Daoy (cell line): ENCODE measurements around the gene ARHGAP32. TPM values are rescaled to one million over a fixed set of nuclear protein-coding genes. Genes with fewer than 3 reads are reported as not detected.
"Not testable (repeated sequence)": the region's sequence is repeated elsewhere in the genome, so short reads cannot be mapped to it uniquely, and the experiment has no call there.

Source experiments
- DNase-seq: peaks from one replicate; pipeline ENCODE4 v3.0.0-alpha.2; 2015; ENCODE audit warnings: low read depth
- total RNA-seq: library from RNA; depleted of rRNA; stranded (reverse); fragments of >200 nt; shearing (Covaris generic); gene quantifications from 2 replicates; pipeline ENCODE4 v1.2.3, GENCODE V29; 2014

ARHGAP32 gene
- total RNA-seq, 1 experiment from 2014 or later: 5.9 TPM

- DNase-seq: no peak
These were observed 158.1 kb downstream of the ARHGAP32 start for GRCh38 chr11:129034001-129034400.

DNA sequence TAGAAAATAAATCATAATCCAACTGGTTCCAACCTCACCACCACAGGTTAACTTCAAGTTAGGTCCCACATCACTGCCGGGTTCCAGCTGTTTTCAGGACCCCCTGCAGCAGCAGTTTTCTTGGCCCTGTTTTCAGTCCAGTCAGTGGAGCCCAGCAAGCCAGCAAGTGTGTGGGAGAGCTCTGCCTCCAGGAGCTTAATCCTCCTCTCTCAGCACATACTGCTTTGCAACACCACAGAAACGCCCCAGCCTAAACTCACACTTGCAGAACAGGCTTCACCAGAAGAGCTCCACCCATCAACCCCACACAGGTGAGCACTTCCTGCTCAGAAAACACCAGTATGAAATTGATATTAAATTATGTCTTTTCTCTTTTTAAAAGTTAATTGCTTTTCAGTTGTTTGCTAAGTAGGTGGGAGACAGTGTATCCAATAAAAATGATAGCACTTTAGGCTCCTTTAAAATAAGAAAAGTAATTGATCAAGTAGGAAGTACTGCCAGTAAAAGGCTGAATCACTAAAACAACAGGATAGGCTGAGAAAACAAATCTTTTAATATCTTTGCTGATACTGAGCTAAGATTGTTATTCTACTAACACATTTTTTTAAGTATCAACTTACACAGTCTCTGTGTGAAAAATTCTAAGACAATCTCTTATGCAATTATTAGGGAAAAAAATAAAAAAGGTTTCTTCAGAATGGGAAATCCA lies 168.0 kb downstream of the ARHGAP32 start:
- peak; percentile 2 for DNase-seq

DNA sequence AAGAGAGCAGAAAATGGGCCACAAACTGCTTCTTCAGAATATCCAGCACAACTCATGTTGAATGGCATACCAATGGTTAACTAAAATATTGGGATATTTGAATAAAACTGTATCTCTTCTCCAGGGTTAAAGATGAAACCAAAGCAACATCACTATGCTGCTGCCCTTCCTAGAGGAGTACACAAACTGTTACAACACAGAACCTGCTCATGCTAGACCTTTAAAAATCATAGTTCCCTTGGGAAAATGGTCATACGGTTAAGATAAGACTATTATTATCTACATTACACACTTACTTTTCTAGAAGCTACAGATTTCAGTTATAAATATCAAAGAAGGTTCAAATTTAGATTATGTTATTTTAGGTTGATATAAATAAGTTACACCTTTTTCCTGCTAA lies 170.8 kb downstream of the ARHGAP32 start:
- DNase-seq: no peak

DNA sequence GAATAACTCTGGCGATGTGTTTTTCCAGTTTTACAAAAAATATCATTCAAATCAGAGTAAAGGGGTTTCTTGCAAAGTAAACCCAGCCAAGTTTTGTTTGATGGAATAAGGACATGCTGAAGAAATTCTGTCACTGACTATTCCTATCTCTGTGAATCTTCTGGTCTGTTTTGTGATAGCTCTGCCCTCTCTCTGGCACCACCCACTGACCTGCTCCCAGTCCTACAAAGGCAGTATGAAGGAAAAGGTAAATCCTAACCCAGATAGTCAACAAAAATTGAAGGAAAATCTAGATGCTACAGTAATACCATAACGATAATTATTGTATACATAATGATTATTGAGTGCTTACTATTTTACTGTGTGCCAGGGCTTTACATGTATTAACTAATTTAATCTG lies 173.1 kb downstream of the ARHGAP32 start:
- DNase-seq: no peak

- no peak for DNase-seq
These were observed 174.0 kb downstream of the ARHGAP32 start for GRCh38 chr11:129018126-129018525.

GRCh38 chr11:129013737-129014475 lies 178.2 kb downstream of the ARHGAP32 start:
- no peak for DNase-seq

- DNase-seq: no peak
These were observed 179.2 kb downstream of the ARHGAP32 start for GRCh38 chr11:129012880-129013279.

DNA sequence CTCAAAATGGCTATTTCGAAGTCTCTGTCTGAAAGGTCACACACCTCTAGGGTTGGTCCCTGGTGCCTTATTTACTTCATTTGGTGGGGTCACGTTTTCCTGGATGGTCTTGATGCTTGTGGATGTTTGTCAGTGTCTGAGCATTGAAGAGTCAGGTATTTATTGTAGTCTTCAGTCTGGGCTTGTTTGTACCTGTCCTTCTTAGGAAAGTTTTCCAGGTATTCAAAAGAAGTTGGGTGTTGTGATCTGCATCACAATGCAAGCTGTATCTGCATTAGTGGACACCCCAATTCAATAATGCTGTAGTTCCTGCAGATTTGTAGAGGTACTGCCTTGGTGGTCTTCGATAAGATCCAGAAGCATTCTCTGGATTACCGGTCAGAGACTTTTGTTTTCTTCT lies 186.0 kb downstream of the ARHGAP32 start:
- DNase-seq: no peak

- DNase-seq: not testable (repeated sequence)
These were observed 193.0 kb downstream of the ARHGAP32 start for GRCh38 chr11:128999165-128999564.

DNA sequence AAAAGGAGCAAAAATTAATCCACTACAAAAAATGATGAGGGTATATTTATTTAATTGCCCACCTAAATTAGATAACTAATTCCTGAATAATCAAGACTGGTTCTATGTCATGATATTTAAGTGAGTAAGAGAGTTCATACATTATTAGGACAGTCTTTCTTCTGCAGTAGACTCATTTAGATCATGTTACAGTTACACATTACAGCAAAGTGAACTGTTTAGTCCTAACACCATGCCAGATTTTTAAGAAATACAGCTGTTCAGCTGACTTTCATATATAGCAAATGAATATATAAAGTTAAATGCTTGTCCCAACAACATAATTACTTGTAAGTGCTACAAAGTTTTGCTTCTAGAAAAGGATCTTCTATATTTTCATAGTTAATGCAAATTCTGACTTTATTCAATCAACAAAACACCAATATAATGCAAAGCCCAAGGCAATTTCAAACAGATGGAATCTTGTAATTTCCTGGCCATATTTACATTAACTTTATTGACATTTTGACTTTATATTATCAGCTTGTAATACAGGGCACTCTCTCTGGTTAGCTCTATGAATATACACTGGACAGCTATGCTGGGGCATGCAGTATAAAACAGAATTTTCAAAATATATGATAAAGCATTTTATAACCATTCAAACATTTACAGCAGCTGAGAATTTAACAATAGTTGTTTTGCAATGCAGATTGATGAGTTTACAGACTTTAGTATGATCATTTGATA lies 203.7 kb downstream of the ARHGAP32 start:
- DNase-seq: no peak

GRCh38 chr11:128985880-128986279 lies 206.2 kb downstream of the ARHGAP32 start:
- DNase-seq: no peak

- no peak for DNase-seq
These were observed 209.1 kb downstream of the ARHGAP32 start for GRCh38 chr11:128983023-128983422.

DNA sequence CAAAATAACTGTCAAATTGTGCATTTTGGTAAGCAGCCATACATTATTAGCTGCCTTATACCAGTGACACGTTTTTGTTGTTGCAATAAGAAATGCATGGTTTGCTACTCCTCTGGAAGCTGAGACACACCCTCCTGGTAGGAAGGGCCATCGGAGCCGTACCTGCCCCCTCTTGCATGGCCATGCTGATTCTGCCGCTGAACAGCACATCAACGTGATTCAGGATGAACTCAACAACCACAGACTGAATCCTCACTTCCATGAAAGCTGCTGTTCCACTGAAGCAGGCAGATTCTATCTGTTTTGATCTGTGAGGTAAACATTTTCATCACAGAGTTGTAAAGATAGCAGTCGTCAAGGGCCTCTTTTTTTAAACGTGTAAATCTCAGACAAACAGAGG lies 210.9 kb downstream of the ARHGAP32 start:
- DNase-seq: no peak

DNA sequence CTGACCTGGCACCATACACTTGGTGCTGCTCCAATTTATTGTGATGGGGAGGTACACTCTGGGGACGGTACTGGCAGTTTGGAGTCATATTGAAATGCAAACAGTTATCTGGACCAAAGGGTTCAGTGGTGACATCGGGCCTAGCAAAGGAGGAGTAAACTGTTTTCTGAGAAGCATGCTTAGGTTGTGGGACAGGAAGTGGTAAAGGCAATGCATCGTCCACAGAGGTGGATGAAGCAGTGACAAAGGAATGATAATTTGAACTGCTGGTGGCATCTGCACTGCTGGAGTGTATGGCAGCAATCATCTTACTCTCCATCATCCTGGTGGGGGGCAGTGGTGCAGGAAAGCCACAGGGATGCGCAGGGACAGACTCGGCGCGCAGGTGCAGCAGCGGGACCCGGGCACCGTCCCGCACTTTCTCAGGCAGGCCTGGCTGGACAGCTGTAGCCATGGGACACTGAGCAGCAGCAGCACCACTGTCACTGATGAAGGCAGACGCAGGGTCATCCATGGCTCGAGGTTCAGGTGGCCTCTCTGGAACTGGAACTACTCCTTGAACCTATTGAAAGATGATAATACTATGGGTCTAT lies 221.4 kb downstream of the ARHGAP32 start:
- no peak for DNase-seq

DNA sequence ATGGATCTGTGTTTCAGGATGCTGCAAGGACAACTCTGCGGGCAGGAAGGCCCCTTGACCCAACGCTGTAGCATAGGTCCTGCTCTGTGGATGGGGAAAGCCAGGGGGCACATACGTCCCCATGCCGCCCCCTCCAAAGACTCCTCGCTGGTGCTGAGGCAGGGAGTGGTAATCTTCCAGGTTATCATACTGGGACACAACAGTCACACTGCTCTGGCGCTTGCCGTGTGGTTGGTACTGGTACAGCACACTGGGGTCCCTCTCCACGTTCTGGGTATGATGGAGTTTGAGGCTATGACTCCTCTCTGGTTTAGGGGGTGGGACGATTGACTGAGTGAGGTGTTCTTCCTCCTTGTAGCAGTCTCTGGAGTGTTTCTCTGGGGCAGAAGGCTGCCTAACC lies 223.2 kb downstream of the ARHGAP32 start:
- DNase-seq: no peak

DNA sequence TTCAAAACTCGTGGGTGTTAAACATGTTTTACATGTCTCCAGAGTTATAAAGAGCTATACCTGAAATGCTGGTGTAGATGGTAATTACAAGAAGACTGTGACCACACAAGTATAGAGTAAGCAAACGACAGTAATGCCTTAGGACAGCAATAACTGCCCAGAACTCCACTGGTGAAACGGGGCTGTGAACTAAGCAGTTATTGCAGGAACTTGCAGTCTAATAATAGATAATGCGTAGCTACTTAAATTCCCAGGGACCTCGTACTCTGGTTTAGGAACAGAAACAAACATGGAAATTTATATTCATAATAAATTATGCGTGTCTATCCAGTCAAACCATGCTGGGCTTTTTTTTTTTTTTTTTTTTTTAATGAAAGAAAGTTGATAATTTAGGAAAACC lies 224.5 kb downstream of the ARHGAP32 start:
- no peak for DNase-seq

DNA sequence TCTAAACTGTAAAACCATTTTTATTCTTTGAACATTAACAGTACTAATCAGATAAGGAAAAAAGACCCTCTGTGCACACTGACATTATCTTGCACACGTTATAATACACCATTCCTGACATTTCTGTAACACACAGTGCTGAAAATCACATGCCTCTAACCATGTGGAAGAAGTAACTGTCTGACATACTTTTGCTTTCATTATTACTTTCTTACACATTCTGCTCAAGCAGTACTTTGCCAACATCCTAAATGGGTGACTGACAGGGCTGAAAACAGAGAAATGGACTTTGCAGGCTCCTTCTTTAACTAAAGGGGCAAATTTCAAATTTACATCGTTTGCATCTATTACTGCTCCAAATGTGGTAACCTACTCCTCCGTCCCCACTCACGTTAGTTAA lies 226.6 kb downstream of the ARHGAP32 start:
- no peak for DNase-seq

DNA sequence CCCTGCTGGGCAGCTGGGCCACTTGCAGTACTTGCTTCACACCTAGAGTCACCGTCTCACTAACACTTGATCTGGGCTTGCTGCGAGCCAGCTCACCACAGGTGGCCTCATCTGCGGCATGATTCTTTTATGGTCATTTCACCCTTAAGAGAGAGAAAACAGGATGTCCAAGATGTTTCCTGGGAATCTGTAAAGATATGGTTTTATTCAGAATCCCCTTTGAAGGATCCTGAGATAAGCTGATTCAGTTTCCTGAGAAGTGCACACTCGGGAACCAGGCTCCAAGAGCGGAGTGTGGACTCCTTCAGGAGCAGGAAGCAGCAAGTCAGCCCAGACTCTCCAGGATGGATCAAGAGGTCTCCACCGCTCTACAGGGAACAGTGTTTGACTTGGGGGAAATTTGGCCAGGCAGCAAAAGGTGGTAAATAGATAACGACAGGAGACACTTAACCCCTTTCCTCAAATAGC lies 227.6 kb downstream of the ARHGAP32 start:
- DNase-seq: no peak

DNA sequence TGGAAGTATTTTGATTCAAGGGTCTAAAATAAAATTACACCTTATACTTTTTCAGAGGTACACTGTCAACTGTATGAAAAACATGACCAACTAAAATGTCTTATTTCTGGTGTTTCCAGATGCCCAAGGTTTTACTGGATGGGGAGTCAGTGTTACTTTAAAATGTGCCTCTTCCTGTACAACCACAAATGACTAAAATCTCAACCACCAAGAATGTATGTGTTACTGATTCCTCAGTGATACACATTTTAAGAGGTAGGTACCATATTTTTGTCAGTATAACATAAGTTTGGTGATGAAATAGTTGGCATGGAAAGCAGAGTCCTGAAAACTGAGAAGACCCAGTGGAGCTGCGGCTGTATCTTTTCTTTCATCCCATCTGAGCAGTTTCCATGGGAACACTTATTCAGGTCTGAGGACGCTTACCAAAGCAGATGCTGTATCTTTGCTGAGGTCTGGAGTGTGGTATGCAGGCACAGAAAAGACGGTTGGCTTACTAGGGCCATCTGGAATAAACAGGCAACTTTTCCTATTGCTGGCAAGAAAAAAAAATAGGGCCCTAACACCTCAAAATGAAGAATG lies 228.3 kb downstream of the ARHGAP32 start:
- no peak for DNase-seq

- no peak for DNase-seq
These were observed 229.2 kb downstream of the ARHGAP32 start for GRCh38 chr11:128962896-128963295.

- DNase-seq: no peak
These were observed 230.5 kb downstream of the ARHGAP32 start for GRCh38 chr11:128961645-128962044.

DNA sequence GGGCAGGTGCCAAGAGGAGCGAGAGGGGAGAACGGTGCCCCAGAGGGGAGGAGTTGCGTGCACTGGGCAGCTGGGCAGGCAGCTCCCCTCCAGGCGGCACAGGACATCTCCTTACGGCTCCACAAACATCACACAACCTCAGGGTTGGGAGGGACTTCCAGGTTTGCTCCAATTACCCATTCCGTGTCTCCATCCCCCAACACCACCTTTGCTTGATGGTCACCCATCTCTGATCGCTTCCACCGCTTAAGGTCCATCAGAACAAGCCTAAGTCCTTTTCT lies 235.0 kb downstream of the ARHGAP32 start:
- DNase-seq: no peak
